H9 (cell line): ENCODE measurements around the gene ADAMTS8. TPM values are rescaled to one million over a fixed set of nuclear protein-coding genes. Genes with fewer than 3 reads are reported as not detected.

Experiments used
- DNase-seq: peaks from one replicate; pipeline ENCODE4 v3.0.0-alpha.2; 2017
- H2AFZ ChIP-seq: one replicate; pipeline ENCODE4 v1.6.1; 2013; ENCODE audit warnings: mild to moderate bottlenecking, low read length, control low read depth, moderate library complexity
- H2AK5ac ChIP-seq: 2 replicates; pipeline ENCODE4 v1.6.1; 2013; ENCODE audit warnings: low read length, control low read depth, mixed read lengths; ENCODE audit not compliant: insufficient read length
- H2BK120ac ChIP-seq: one replicate; pipeline ENCODE4 v1.6.1; 2013; ENCODE audit warnings: low read depth, mild to moderate bottlenecking, low read length, control low read depth, inconsistent platforms; ENCODE audit not compliant: poor library complexity, severe bottlenecking
- H2BK12ac ChIP-seq: 2 replicates; pipeline ENCODE4 v1.6.1; 2013; ENCODE audit warnings: low read length, control low read depth, mixed read lengths, low read depth; ENCODE audit not compliant: insufficient read length
- H2BK15ac ChIP-seq: 2 replicates; pipeline ENCODE4 v1.6.1; 2013; ENCODE audit warnings: low read depth, low read length, control low read depth
- H2BK20ac ChIP-seq: one replicate; pipeline ENCODE4 v1.6.1; 2013; ENCODE audit warnings: low read depth, mild to moderate bottlenecking, low read length, control low read depth, inconsistent platforms; ENCODE audit not compliant: poor library complexity, severe bottlenecking
- H2BK5ac ChIP-seq: 2 replicates; pipeline ENCODE4 v1.6.1; 2013; ENCODE audit warnings: low read length, control low read depth, mixed read lengths; ENCODE audit not compliant: insufficient read length
- H3K14ac ChIP-seq: 2 replicates; pipeline ENCODE4 v1.6.1; 2013; ENCODE audit warnings: low read length, control low read depth; ENCODE audit not compliant: insufficient read depth
- H3K18ac ChIP-seq: 2 replicates; pipeline ENCODE4 v1.6.1; 2013; ENCODE audit warnings: low read depth, mild to moderate bottlenecking, mixed read lengths, low read length, control low read depth; ENCODE audit not compliant: insufficient read length
- H3K23ac ChIP-seq: 2 replicates; pipeline ENCODE4 v1.6.1; 2013; ENCODE audit warnings: low read length, control low read depth, mixed read lengths, low read depth; ENCODE audit not compliant: insufficient read length
- H3K23me2 ChIP-seq: 2 replicates; pipeline ENCODE4 v1.6.1; 2013; ENCODE audit warnings: low read depth, mild to moderate bottlenecking, mixed read lengths, low read length, control low read depth; ENCODE audit not compliant: insufficient read length, poor library complexity, severe bottlenecking
- H3K27ac ChIP-seq: 2 replicates; pipeline ENCODE4 v1.5.1; 2013; ENCODE audit warnings: low read length, control low read depth, mixed read lengths, low read depth; ENCODE audit not compliant: insufficient read length
- H3K27me3 ChIP-seq: 2 replicates; pipeline ENCODE4 v1.6.1; 2013; ENCODE audit warnings: low read length, control low read depth, inconsistent platforms; ENCODE audit not compliant: insufficient read depth
- H3K4ac ChIP-seq: 2 replicates; pipeline ENCODE4 v1.6.1; 2013; ENCODE audit warnings: low read depth, mild to moderate bottlenecking, control low read depth, inconsistent platforms, low read length, moderate library complexity
- H3K4me1 ChIP-seq: 2 replicates; pipeline ENCODE4 v1.6.1; 2013; ENCODE audit warnings: low read length, control low read depth, inconsistent platforms; ENCODE audit not compliant: insufficient read depth
- H3K4me2 ChIP-seq: 2 replicates; pipeline ENCODE4 v1.6.1; 2013; ENCODE audit warnings: low read length, control low read depth, mixed read lengths; ENCODE audit not compliant: insufficient read length, insufficient read depth
- H3K56ac ChIP-seq: 2 replicates; pipeline ENCODE4 v1.6.1; 2013; ENCODE audit warnings: low read depth, mild to moderate bottlenecking, mixed read lengths, low read length, control low read depth; ENCODE audit not compliant: insufficient read length
- H3K79me1 ChIP-seq: 2 replicates; pipeline ENCODE4 v1.6.1; 2013; ENCODE audit warnings: low read depth, mild to moderate bottlenecking, moderate library complexity, low read length, control low read depth, inconsistent platforms; ENCODE audit not compliant: insufficient read depth, poor library complexity, severe bottlenecking
- H3K79me2 ChIP-seq: 2 replicates; pipeline ENCODE4 v1.6.1; 2013; ENCODE audit warnings: low read length, control low read depth, inconsistent platforms; ENCODE audit not compliant: insufficient read depth
- H3K9ac ChIP-seq: 2 replicates; pipeline ENCODE4 v1.6.1; 2013; ENCODE audit warnings: low read length, control low read depth, mixed read lengths; ENCODE audit not compliant: insufficient read length; ENCODE audit errors: extremely low read depth
- H3K9me3 ChIP-seq: one replicate; pipeline ENCODE4 v1.6.1; 2013; ENCODE audit warnings: low read depth, low read length, inconsistent platforms; ENCODE audit not compliant: control insufficient read depth
- H3T11ph ChIP-seq: one replicate; pipeline ENCODE4 v1.6.1; 2013; ENCODE audit warnings: mild to moderate bottlenecking, low read length, control low read depth, inconsistent platforms
- H4K20me1 ChIP-seq: one replicate; pipeline ENCODE4 v1.6.1; 2013; ENCODE audit not compliant: control insufficient read depth, insufficient read length, insufficient read depth
- H4K5ac ChIP-seq: 2 replicates; pipeline ENCODE4 v1.6.1; 2013; ENCODE audit warnings: low read depth, mild to moderate bottlenecking, mixed read lengths, low read length, control low read depth; ENCODE audit not compliant: insufficient read length
- H4K8ac ChIP-seq: replicated peaks from 2 replicates; pipeline ENCODE4 v1.6.1; 2013; ENCODE audit warnings: low read length, control low read depth, mixed read lengths, low read depth; ENCODE audit not compliant: insufficient read length
- H4K91ac ChIP-seq: 2 replicates; pipeline ENCODE4 v1.6.1; 2013; ENCODE audit warnings: low read depth, mild to moderate bottlenecking, moderate library complexity, mixed read lengths, low read length, control low read depth; ENCODE audit not compliant: insufficient read length
- H3K27ac Mint-ChIP-seq, 3 experiments: 2 replicates in 2 of 3; 3 replicates in 1 of 3; pipeline ENCODE4 v1.8.0; 2020 to 2021; ENCODE audit warnings: mixed read lengths in 3 of 3, mild to moderate bottlenecking in 1 of 3, moderate library complexity in 1 of 3
- H3K27me3 Mint-ChIP-seq: 2 replicates; pipeline ENCODE4 v1.8.0; 2021; ENCODE audit warnings: low read depth, mild to moderate bottlenecking, moderate library complexity, mixed read lengths
- H3K36me3 Mint-ChIP-seq, 3 experiments: 2 replicates in 2 of 3; 3 replicates in 1 of 3; pipeline ENCODE4 v1.8.0; 2020 to 2021; ENCODE audit warnings: low read depth in 3 of 3, mixed read lengths in 3 of 3; ENCODE audit not compliant: insufficient read depth in 1 of 3
- H3K4me1 Mint-ChIP-seq, 2 experiments: 2 replicates each; pipeline ENCODE4 v1.8.0; 2020; ENCODE audit warnings: mixed read lengths in 2 of 2
- H3K4me3 Mint-ChIP-seq, 2 experiments: 2 replicates in 1 of 2; 3 replicates in 1 of 2; pipeline ENCODE4 v1.8.0; 2020 to 2021; ENCODE audit warnings: mild to moderate bottlenecking in 2 of 2, mixed read lengths in 2 of 2, moderate library complexity in 1 of 2
- H3K9me3 Mint-ChIP-seq, 2 experiments: 2 replicates in 1 of 2; 3 replicates in 1 of 2; pipeline ENCODE4 v1.8.0; 2020; ENCODE audit warnings: mild to moderate bottlenecking in 2 of 2, mixed read lengths in 2 of 2, moderate library complexity in 1 of 2
- CTCF ChIP-seq: fragments of 200-600 bp; sonication (generic); conservative IDR thresholded peaks from 3 replicates; pipeline ENCODE4 v1.8.0; 2021; ENCODE audit warnings: antibody characterized with exemption, mild to moderate bottlenecking
- WGBS: extraction: QIAGEN DNeasy Blood & Tissue Kit; methylation state at CpG from one replicate; pipeline ENCODE4 v1.1.7; 2013; ENCODE audit warnings: missing lambda C conversion rate, low lambda C conversion rate, mixed read lengths; ENCODE audit not compliant: insufficient read length; ENCODE audit errors: extremely low coverage; 5-methylcytosine and 5-hydroxymethylcytosine counted together
- total RNA-seq: library from RNA; stranded (reverse); gene quantifications from 2 replicates; pipeline ENCODE4 v1.2.1, GENCODE V29; 2021

ADAMTS8 gene
- total RNA-seq, 1 experiment from 2014 or later = 5.0 TPM

GRCh38 chr11:130454491-130455252, 26.3 kb upstream of the ADAMTS8 start:
- Mint-ChIP-seq H3K9me3 (peaks cover 2 to 3% of the 10 kb centered on the region in 2 experiments; a peak in 4 of 5 replicates), H3K4me3 (no peak overlapping the region), H3K4me1 (peaks cover 3% of the 10 kb centered on the region in 2 experiments; a peak in 3 of 4 replicates), H3K27me3 (peaks cover 88% of the 10 kb centered on the region), H3K36me3 (no peaks in the 10 kb centered on the region; a peak in 1 of 7 replicates), H3K27ac (no peak overlapping the region)
- peaks cover 3% of the 10 kb centered on the region for H3K23me2 ChIP-seq
- no peak overlapping the region for H2BK12ac ChIP-seq
- H3K27ac ChIP-seq = no peak overlapping the region
- no peak for TF ChIP-seq CTCF
- H2BK15ac ChIP-seq = no peak overlapping the region
- no peaks in the 10 kb centered on the region for H3K79me1 ChIP-seq
- no peaks in the 10 kb centered on the region for H3K9me3 ChIP-seq
- peaks cover 14% of the 10 kb centered on the region; the same call in 1 of the 2 replicates for H3K27me3 ChIP-seq
- no CpG with 5 or more reads among the region's 12 CpGs for WGBS
- no peak for DNase-seq
- no peak overlapping the region for H3K23ac ChIP-seq
- H3K56ac ChIP-seq = no peak overlapping the region
- no peak overlapping the region for H4K8ac ChIP-seq
- H2AK5ac ChIP-seq = no peak overlapping the region
- no peak overlapping the region for H2BK20ac ChIP-seq
- no peaks in the 10 kb centered on the region for H4K20me1 ChIP-seq
- no peak overlapping the region for H2AFZ ChIP-seq
- no peak overlapping the region for H4K5ac ChIP-seq
- H3K18ac ChIP-seq = no peak overlapping the region
- no peak overlapping the region for H2BK5ac ChIP-seq
- H3T11ph ChIP-seq = no peak overlapping the region
- 0 out of 2 replicates have a peak, but pooled peaks cover 2% of the 10 kb centered on the region for H3K4me1 ChIP-seq
- no peak overlapping the region for H3K4ac ChIP-seq
- H3K4me2 ChIP-seq = no peak overlapping the region
- no peak overlapping the region for H3K9ac ChIP-seq
- no peak overlapping the region for H4K91ac ChIP-seq
- no peaks in the 10 kb centered on the region for H3K79me2 ChIP-seq
- no peak overlapping the region for H3K14ac ChIP-seq
- no peak overlapping the region for H2BK120ac ChIP-seq
